Cortex of kidney (tissue), 1 donor: Measurements from ENCODE around the gene GAPVD1.
"Not testable (repeated sequence)": the region's sequence is repeated elsewhere in the genome, so short reads cannot be mapped to it uniquely, and the experiment has no call there.

Experiments used
- DNase-seq: peaks from one replicate; lab custom pipeline; 2025; lab: John Stamatoyannopoulos, UW

Gene GAPVD1

GRCh38 chr9:125372441-125373226, 111.0 kb downstream of the GAPVD1 start:
- no peak for DNase-seq

- no peak for DNase-seq
These were observed 113.0 kb downstream of the GAPVD1 start for GRCh38 chr9:125374443-125375309.

DNA sequence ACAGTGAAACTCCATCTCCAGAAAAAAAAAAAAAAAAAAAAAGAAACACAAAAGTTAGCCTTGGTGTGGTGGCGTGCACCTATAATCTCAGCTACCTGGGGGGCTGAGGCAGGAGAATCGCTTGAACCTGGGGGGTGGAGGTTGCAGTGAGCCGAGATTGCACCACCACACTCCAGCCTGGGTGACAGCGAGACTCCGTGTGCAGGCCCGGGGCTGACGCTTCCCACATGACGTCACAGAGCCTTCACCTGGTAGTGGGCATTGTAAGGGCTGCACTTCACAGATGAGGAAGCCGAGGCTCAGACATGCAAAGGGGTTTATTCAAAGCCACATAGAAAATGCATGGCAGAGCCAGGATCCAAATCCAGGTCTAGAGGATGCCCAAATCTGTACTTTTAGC, 114.2 kb downstream of the GAPVD1 start:
- no peak for DNase-seq

DNA sequence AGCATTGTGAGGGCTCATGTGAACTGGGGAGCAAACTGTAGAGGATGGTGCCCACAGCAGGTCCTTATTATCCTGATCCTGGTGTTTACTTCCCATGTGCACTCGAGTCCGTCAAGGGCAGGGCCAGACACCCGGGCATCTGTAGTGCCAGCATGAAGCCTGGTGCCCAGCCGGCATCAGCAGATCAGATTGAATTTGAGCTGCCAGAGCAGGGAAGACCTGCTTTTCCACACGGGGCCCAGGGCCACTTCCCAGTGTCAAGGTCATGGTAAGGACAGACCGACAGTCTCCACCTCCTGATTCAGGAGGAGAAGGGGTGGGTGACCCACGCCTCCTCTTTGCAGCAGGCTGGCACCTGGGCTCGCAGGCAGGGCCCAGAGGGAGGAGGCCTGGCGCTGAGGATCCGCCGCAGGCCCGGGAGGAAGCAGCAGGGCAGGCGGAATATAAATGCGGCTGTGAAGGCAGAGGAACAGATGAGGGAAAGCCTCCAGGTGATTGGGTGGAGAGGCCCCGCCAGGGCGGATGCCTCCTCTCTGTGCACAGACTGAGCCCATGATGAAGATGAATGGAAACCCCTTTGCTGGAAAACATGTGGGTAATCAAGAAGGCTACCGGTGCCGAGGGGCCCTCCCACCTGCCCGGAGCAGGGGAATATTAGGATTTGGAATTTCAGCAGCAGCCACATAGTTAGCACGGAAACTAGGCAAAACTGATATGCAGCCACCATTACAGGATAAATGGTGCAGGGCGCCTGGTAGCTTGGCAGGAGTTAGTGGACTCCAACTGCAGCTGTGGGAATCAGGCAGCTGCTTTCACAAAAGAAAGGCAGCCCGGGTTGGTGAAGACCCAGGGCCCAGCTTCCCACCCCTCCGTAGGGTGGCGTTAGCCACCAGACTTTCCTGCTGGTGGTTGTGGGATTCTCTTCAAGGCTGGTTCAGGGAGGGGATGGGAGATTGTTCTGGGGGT, 114.9 kb downstream of the GAPVD1 start:
- DNase-seq = no peak

DNA sequence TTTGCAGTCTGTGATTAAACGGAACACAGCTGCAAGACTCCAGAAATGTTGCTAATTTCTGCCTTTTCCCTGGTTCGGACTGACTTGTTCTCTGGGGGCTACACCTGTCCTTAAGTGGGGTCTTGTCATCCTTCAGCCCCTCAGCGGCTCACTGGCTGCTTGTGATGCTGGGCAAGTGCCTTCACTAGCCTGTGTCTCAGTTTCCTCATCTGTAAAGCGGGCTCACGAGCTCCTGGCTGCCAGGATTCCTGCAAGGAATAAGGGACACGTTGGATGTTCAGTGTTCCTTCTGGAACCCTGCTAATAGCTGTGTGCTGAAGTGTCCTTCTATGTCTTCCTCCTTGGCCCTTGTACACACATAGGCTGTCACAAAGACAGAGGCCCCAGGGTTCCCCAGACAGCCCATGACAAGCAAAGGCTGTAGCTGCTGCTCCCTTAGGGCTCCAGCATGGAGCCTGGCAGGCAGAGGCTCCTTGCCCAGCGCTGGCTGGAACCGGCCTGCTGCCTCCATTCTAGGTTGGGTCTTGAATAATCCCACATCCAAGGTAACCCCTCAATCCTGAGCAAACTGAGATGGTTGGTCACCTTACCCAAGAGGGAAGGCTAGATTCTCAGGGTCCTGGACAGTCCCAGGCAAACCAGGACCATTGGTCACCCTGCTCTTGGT, 116.1 kb downstream of the GAPVD1 start:
- no peak for DNase-seq

- DNase-seq = no peak
These were observed 117.2 kb downstream of the GAPVD1 start for GRCh38 chr9:125378778-125379177.

DNA sequence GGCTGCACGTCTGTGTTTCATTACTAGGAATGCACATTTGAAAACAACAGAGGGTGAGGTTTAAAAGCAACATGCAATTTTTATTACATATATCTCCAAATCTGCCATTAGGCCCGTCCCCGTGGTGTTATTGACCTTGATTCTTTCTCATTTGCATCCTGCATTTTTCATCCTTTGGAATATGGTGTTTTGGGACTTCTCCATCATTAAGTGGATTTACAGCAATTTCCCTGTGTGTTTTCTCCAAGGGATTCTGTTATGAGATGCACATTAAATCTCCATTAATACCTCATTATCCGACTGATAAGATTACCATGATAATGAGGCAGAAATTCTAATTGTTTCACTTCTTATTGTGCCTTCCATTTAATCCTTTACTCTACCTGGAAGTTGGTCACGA, 117.6 kb downstream of the GAPVD1 start:
- DNase-seq = no peak

- DNase-seq = no peak
These were observed 118.8 kb downstream of the GAPVD1 start for GRCh38 chr9:125380406-125380805.

DNA sequence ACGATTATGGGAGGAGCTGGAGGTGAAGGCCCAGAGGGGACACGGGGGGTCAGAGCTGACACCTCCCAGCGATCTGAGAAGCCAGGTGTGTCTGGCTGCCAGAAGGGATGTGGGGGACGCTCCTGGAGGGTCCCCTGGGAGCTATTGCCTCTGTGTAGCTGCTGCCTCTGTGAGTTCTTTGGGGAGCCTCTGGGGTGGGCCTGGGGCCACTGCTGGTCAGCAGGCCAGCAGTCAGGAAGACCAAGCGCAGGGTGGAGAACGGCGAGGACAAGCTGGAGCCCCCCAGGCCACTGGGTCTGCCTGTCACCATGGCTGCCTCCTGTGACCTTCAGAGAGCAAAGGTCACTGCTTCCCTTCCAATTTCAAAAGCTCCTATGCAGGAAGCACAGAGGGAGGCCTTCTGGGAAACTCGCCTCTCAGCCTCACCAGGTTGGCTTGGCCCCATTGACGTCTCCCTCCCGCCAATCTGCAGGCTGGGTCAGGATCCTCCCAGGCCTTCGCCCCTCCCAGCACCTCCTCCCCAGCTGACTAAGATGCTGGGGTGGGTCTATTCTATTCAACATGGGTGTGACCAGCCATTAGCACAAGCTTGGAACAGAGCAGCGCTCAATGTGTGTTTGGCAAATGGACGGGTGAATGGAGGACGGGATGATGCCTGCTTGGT, 126.4 kb downstream of the GAPVD1 start:
- no peak for DNase-seq

- no peak for DNase-seq
These were observed 127.4 kb downstream of the GAPVD1 start for GRCh38 chr9:125388978-125389377.

- no peak for DNase-seq
These were observed 130.1 kb downstream of the GAPVD1 start for GRCh38 chr9:125391704-125392103.

DNA sequence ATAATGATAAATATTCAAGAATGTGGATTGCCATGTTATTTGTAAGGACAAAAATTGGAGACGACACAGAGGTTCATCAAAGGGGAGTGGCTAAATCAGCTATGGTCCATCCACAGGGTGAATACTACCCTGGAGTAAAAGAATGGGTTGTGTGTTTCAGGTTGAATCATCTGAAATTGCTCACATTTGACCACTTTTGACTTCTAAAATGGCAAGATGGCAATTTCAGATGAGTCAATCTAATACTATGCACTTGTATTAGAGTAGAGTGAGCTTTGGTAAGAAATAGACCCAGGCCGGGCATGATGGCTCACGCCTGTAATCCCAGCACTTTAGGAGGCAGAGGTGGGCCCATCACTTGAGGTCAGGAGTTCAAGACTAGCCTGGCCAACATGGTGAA, 131.8 kb downstream of the GAPVD1 start:
- DNase-seq = no peak

DNA sequence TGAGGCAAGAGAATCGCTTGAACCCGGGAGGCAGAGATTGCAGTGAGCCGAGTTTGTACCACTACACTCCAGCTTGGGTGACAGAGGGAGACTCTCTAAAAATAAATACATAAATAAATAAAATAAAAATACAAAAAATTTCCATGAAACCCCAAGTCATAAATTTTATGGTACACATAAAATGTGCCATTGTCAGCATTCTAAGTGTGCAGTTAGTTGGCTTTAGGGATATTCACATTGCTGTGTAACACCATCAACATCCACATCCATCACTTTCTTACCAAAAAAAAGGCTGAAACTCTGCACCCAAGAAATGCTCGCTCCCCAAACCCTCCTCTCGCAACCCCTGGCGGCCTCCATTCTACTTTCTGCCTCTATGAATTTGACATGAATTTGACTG, 135.2 kb downstream of the GAPVD1 start:
- no peak for DNase-seq

DNA sequence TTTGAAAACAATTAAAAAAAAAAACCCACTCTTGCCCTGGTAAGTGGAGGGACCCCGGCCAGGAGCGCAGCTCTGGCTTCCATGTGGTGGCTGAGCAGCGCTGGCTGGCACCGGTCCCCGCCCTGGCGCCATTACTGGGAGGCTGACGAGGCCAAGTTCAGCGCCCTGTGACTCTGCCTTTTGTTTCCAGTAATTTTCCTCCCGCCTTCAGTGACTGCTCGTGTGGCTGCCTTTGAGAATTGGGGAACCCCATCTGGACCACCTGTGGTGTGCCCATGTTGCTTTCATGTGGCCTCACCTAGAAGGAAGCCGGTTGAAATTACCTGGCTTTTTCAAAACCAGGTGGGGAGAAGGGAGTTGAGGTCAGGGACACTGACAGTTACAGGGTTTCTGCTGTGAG, 136.1 kb downstream of the GAPVD1 start:
- no peak for DNase-seq

GRCh38 chr9:125398243-125398642, 136.6 kb downstream of the GAPVD1 start:
- no peak for DNase-seq

DNA sequence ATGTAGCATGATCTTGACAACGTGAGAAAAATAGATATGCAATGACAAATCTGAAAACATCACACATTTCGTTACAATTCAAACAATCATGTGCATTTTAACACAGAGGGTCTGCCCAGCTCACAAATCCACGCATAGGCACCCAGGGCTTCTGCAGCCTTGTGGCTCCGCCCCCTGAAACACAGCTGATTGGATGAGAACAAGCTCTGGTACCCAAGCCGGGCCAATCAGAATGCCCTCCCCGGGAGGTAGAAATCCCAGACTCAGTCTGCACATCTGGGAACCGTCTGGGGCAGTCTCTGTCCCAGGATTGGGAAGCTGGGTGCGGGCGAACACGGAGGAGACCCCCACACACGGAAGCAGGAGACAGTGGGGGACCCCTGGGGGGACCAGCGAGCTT, 137.5 kb downstream of the GAPVD1 start:
- DNase-seq = no peak

- no peak for DNase-seq
These were observed 138.0 kb downstream of the GAPVD1 start for GRCh38 chr9:125399666-125400065.

DNA sequence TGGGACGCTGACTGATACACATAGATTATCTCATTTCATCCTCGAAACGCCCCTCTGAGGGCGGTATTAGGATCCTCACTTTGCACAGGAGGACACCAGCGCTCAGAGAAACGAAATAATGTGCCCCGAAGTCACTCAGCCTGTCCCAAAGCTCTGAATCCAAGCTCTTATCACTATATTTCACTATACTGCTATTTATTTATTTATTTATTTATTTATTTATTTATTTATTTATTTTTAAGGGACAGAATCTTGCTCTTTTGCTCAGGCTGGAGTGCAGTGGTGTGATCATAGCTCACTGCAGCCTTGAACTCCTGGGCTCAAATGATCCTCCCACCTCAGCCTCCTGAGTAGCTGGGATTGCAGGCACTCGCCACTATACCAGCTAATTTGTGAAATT, 138.6 kb downstream of the GAPVD1 start:
- not testable (repeated sequence) for DNase-seq

DNA sequence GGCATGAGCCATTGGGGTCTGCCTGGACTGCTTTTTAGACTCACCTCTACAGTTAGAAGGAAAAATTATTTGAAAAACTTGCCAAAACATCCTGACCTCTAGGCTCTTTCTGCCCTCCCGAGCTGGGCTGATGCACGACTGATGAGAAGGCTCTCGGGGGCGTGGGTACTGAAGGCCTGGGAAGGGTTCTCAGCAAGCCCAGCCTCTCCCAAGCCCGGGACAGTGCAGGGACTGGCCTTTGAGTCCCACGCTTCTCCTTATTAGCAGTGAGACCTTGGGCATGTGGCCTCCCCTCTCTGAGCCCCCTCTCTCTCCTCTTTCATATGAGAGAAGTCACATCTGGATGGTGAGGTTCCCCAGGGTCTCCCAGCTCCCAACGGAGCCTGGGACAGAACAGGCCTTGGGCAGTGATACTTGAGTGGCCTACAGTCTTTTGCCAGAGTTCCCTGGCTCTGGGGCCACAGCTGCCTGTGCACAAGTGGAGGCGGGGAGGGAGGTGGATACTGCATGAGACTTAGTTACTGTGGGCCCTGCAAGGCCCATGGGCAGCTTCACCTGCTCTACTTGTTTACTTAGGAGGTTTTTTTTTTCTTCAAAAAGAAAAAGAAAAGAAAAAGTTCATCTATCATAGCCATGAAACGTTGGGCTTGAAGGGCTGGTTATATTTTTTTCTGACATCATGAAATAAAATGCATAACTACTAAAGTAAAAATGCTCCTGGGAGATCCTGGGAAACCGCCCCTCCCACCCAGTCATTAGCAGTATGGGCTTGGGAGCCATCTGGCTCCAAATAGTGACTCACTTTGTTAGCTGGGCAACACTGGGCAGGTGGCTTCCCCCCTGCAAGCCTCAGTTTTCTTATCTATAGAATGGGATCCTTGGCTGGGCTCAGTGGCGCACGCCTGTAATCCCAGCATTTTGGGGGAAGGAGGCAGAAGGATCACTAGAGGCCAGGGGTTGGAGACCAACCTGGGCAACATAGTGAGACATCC, 139.4 kb downstream of the GAPVD1 start:
- DNase-seq = no peak

DNA sequence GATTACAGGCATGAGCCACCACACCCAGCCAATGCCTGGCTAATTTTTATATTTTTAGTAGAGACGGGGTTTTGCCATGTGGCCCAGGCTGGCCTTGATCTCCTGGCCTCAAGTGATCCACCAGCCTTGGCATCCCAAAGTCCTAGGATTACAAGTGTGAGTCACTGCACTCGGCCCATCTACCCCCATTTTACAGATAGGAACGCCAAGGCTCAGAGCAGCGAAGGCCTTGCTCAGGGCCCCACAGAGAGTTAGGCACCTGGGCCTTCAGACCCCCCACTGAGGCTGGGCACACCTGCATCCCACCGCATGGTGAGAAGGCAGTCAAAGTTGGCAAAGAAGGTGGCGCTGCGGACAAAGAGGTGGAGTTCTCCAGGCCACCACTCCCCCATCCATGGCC, 143.1 kb downstream of the GAPVD1 start:
- no peak for DNase-seq
